Common myeloid progenitor, CD34-positive (primary cell): ENCODE data around the gene THBD.
"Not testable (repeated sequence)": the region's sequence is repeated elsewhere in the genome, so short reads cannot be mapped to it uniquely, and the experiment has no call there.

ENCODE experiments used
- CTCF ChIA-PET: fragments of 350-600 bp; sonication (Branson Sonifier 250); formaldehyde crosslinking; loops from one replicate; lab custom pipeline; 2021; ENCODE audit warnings: antibody characterized with exemption; lab: Charles Lee
- POLR2A ChIA-PET: fragments of 350-600 bp; sonication (Branson Sonifier 250); formaldehyde crosslinking; loops from one replicate; lab custom pipeline; 2021; ENCODE audit warnings: antibody characterized with exemption; lab: Charles Lee
- DNase-seq, 3 donors: peaks; one replicate each; pipeline versions ENCODE4 v3.0.0 to v3.0.0-alpha.2; 2013
- H3K27ac ChIP-seq, 2 experiments: 1 replicate in 1 of 2; 2 replicates in 1 of 2; pipeline ENCODE4 v1.7.0; 2013; ENCODE audit warnings: inconsistent platforms in 2 of 2, low read length in 2 of 2, mild to moderate bottlenecking in 2 of 2, low read depth in 1 of 2, moderate library complexity in 1 of 2; ENCODE audit not compliant: severe bottlenecking in 2 of 2, insufficient read depth in 1 of 2, poor library complexity in 1 of 2
- H3K27me3 ChIP-seq, 5 experiments: replicated peaks in 2 of 5; 1 replicate in 3 of 5; 2 replicates in 2 of 5; pipeline versions ENCODE4 v1.6.1 to v1.7.0; 2013; ENCODE audit warnings: low read length in 4 of 5, mild to moderate bottlenecking in 2 of 5, moderate library complexity in 2 of 5, inconsistent platforms in 1 of 5; ENCODE audit not compliant: insufficient read depth in 5 of 5, control insufficient read depth in 4 of 5
- H3K36me3 ChIP-seq, 4 experiments: 1 replicate in 2 of 4; 2 replicates in 2 of 4; pipeline versions ENCODE4 v1.6.1 to v1.7.0; 2013; ENCODE audit warnings: low read length in 3 of 4, control low read depth in 1 of 4, mild to moderate bottlenecking in 1 of 4; ENCODE audit not compliant: control insufficient read depth in 4 of 4, insufficient read depth in 4 of 4
- H3K4me1 ChIP-seq, 4 experiments: 1 replicate in 3 of 4; 2 replicates in 1 of 4; pipeline versions ENCODE4 v1.6.1 to v1.7.1; 2013; ENCODE audit warnings: low read length in 3 of 4, mild to moderate bottlenecking in 3 of 4, control low read depth in 1 of 4, inconsistent platforms in 1 of 4, moderate library complexity in 1 of 4; ENCODE audit not compliant: control insufficient read depth in 4 of 4, insufficient read depth in 4 of 4; ENCODE audit errors: control extremely low read depth in 1 of 4
- H3K4me3 ChIP-seq, 7 experiments: 1 replicate in 4 of 7; 2 replicates in 3 of 7; pipeline versions ENCODE4 v1.5.1 to v1.7.0; 2013; ENCODE audit warnings: mild to moderate bottlenecking in 7 of 7, low read length in 6 of 7, moderate library complexity in 6 of 7, inconsistent platforms in 2 of 7, low read depth in 2 of 7, control low read depth in 1 of 7; ENCODE audit not compliant: insufficient read depth in 4 of 7, control insufficient read depth in 1 of 7; ENCODE audit errors: extremely low read depth in 1 of 7
- H3K9me3 ChIP-seq, 5 experiments: 1 replicate in 4 of 5; 2 replicates in 1 of 5; pipeline versions ENCODE4 v1.6.1 to v1.7.1; 2013; ENCODE audit warnings: low read length in 4 of 5, mild to moderate bottlenecking in 2 of 5, inconsistent platforms in 1 of 5, low read depth in 1 of 5, moderate library complexity in 1 of 5; ENCODE audit not compliant: control insufficient read depth in 4 of 5, insufficient read depth in 2 of 5; ENCODE audit errors: control extremely low read depth in 1 of 5
- WGBS: methylation state at CpG from one replicate; pipeline ENCODE4 v1.1.5; 2013; ENCODE audit not compliant: insufficient coverage; 5-methylcytosine and 5-hydroxymethylcytosine counted together

The THBD gene

GRCh38 chr20:23032750-23033078 is 16.8 kb downstream of the THBD start:
- Histone ChIP-seq H3K36me3 (no peaks in the 10 kb centered on the region), H3K27me3 (peaks cover 0 to 30% (median 6%) of the 10 kb centered on the region in 5 experiments), H3K27ac (no peak overlapping the region), H3K9me3 (no peaks in the 10 kb centered on the region), H3K4me1 (peaks cover 10 to 54% (median 34%) of the 10 kb centered on the region in 4 experiments), H3K4me3 (peak overlapping the region in 1 of 7 experiments; percentile 29)
- ChIA-PET POLR2A (no interaction called here), CTCF (interaction anchor here (1.1 to 1.6 kb wide), 3 partner anchors 12 to 341 kb away, joined by 3 to 5 read pairs (median 3); no protein-coding TSS in a partner anchor)
- 5% methylated on average over 5 of the region's 5 CpGs for WGBS
- no peak for DNase-seq

GRCh38 chr20:23032056-23032749 is 17.3 kb downstream of the THBD start:
- no peak for DNase-seq
- Histone ChIP-seq H3K9me3 (no peaks in the 10 kb centered on the region), H3K4me3 (no peak overlapping the region), H3K4me1 (peaks cover 11 to 59% (median 39%) of the 10 kb centered on the region in 4 experiments), H3K27ac (no peak overlapping the region), H3K36me3 (no peaks in the 10 kb centered on the region), H3K27me3 (peaks cover 0 to 29% (median 6%) of the 10 kb centered on the region in 5 experiments)
- CTCF ChIA-PET = interaction anchor here (1.1 to 1.6 kb wide), 3 partner anchors 13 to 340 kb away, joined by 3 to 5 read pairs (median 3); no protein-coding TSS in a partner anchor
- WGBS = 78% methylated on average over 6 of the region's 6 CpGs
- POLR2A ChIA-PET = no interaction called here

GRCh38 chr20:23031346-23031745 is 18.1 kb downstream of the THBD start:
- peaks cover 11 to 59% (median 43%) of the 10 kb centered on the region in 4 experiments for H3K4me1 ChIP-seq
- DNase-seq = no peak
- H3K27ac ChIP-seq = no peak overlapping the region
- peaks cover 0 to 24% (median 6%) of the 10 kb centered on the region in 5 experiments for H3K27me3 ChIP-seq
- H3K36me3 ChIP-seq = no peaks in the 10 kb centered on the region
- ChIA-PET CTCF (no interaction called here), POLR2A (no interaction called here)
- H3K4me3 ChIP-seq = no peak overlapping the region
- WGBS = 100% methylated on average over 6 of the region's 6 CpGs
- no peaks in the 10 kb centered on the region for H3K9me3 ChIP-seq

- H3K27ac ChIP-seq = no peak overlapping the region
- WGBS = 57% methylated on average over 1 of the region's 4 CpGs
- no peak for DNase-seq
These were observed 20.1 kb downstream of the THBD start for GRCh38 chr20:23029324-23029723.

GRCh38 chr20:23028392-23028791 is 21.1 kb downstream of the THBD start:
- ChIA-PET CTCF (no interaction called here), POLR2A (no interaction called here)
- no peaks in the 10 kb centered on the region for H3K36me3 ChIP-seq
- DNase-seq = no peak
- 86% methylated on average over 1 of the region's 3 CpGs for WGBS
- H3K27me3 ChIP-seq = no peaks in the 10 kb centered on the region
- H3K4me1 ChIP-seq = peaks cover 17 to 63% (median 38%) of the 10 kb centered on the region in 4 experiments
- no peaks in the 10 kb centered on the region for H3K9me3 ChIP-seq
- no peak overlapping the region for H3K27ac ChIP-seq
- no peak overlapping the region for H3K4me3 ChIP-seq

More at GRCh38 chr20:23029324-23029723, 20.1 kb downstream of the THBD start:
- ChIA-PET CTCF (interaction anchor here (0.6 to 1.7 kb wide), 4 partner anchors 17 to 310 kb away, joined by 3 to 6 read pairs (median 3); no protein-coding TSS in a partner anchor), POLR2A (no interaction called here)
- H3K27me3 ChIP-seq = peaks cover 0 to 4% (median 0%) of the 10 kb centered on the region in 5 experiments
- peaks cover 17 to 66% (median 39%) of the 10 kb centered on the region in 4 experiments for H3K4me1 ChIP-seq
- no peaks in the 10 kb centered on the region for H3K36me3 ChIP-seq
- H3K9me3 ChIP-seq = no peaks in the 10 kb centered on the region
- H3K4me3 ChIP-seq = no peak overlapping the region

GRCh38 chr20:23027721-23028120 is 21.8 kb downstream of the THBD start:
- H3K9me3 ChIP-seq = no peaks in the 10 kb centered on the region
- H3K4me3 ChIP-seq = no peak overlapping the region
- no peaks in the 10 kb centered on the region for H3K36me3 ChIP-seq
- no peaks in the 10 kb centered on the region for H3K27me3 ChIP-seq
- CTCF ChIA-PET = interaction anchor here (1.6 kb wide), 1 partner anchor 11 kb away, joined by 6 read pairs; no protein-coding TSS in a partner anchor
- WGBS = 20% methylated on average over 1 of the region's 1 CpG
- peaks cover 17 to 56% (median 32%) of the 10 kb centered on the region in 4 experiments for H3K4me1 ChIP-seq
- no peak overlapping the region for H3K27ac ChIP-seq
- peak in 2 of 3 donors; percentile 68 for DNase-seq
- POLR2A ChIA-PET = no interaction called here

GRCh38 chr20:23025503-23025902 is 24.0 kb downstream of the THBD start:
- H3K4me3 ChIP-seq, H3K36me3 ChIP-seq, H3K27me3 ChIP-seq, H3K27ac ChIP-seq, H3K9me3 ChIP-seq: not testable (repeated sequence)
- CTCF ChIA-PET = interaction anchor here (0.6 to 1.4 kb wide), 5 partner anchors 13 to 221 kb away, joined by 3 to 4 read pairs (median 3); partner anchors contain the start of gene THBD
- 66% methylated on average over 14 of the region's 14 CpGs for whole genome bisulfite sequencing
- DNase-seq = peak; percentile 49 to 91 (median 88)
- POLR2A ChIA-PET = interaction anchor here (0.6 kb wide), 1 partner anchor 49 kb away, joined by 3 read pairs; no protein-coding TSS in a partner anchor
- H3K4me1 ChIP-seq = peaks cover 12 to 48% (median 26%) of the 10 kb centered on the region in 4 experiments
